Memory B cell (primary cell): ENCODE measurements around the gene PIGA.
"Not testable (repeated sequence)": the region's sequence is repeated elsewhere in the genome, so short reads cannot be mapped to it uniquely, and the experiment has no call there.

Source experiments
- ATAC-seq: fragments of 150-1000 bp; cut with Tn5 transposase; 2 replicates; pipeline ENCODE4 v1.10.0; 2021; ENCODE audit warnings: low read depth, mild to moderate bottlenecking, moderate library complexity
- DNase-seq, 2 donors: peaks; one replicate each; pipeline ENCODE4 v3.0.0; 2022; ENCODE audit warnings: low spot score in 2 of 2
- H3K27ac Mint-ChIP-seq: one replicate; pipeline ENCODE4 v1.8.0; 2022; ENCODE audit warnings: mild to moderate bottlenecking, moderate library complexity, mixed read lengths
- H3K27me3 Mint-ChIP-seq: one replicate; pipeline ENCODE4 v1.8.0; 2022; ENCODE audit warnings: mixed read lengths
- H3K36me3 Mint-ChIP-seq: one replicate; pipeline ENCODE4 v1.8.0; 2022; ENCODE audit warnings: mild to moderate bottlenecking, mixed read lengths
- H3K4me1 Mint-ChIP-seq: one replicate; pipeline ENCODE4 v1.8.0; 2022; ENCODE audit warnings: mixed read lengths
- H3K4me3 Mint-ChIP-seq: one replicate; pipeline ENCODE4 v1.8.0; 2022; ENCODE audit warnings: mild to moderate bottlenecking, moderate library complexity, mixed read lengths
- H3K9me3 Mint-ChIP-seq: one replicate; pipeline ENCODE4 v1.8.0; 2022; ENCODE audit warnings: mixed read lengths

Gene PIGA

DNA sequence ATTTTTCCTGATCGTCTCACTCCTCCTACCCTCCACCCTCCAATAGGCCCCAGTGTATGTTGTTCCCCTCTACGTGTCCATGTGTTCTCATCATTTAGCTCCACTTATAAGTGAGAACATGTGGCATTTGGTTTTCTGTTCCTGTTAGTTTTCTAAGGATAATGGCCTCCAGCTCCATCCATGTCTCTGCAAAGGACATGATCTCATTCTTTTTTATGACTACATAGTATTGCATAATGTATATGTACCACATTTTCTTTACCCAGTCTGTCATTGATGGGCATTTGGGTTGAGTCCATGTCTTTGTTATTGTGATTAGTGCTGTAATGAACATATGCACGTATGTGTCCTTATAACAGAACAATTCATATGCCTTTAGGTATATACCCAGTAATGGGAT, 29.4 kb downstream of the PIGA start:
- not testable (repeated sequence) for H3K4me3 Mint-ChIP-seq, ATAC-seq, H3K4me1 Mint-ChIP-seq, DNase-seq, H3K9me3 Mint-ChIP-seq, H3K27ac Mint-ChIP-seq, H3K36me3 Mint-ChIP-seq, H3K27me3 Mint-ChIP-seq

DNA sequence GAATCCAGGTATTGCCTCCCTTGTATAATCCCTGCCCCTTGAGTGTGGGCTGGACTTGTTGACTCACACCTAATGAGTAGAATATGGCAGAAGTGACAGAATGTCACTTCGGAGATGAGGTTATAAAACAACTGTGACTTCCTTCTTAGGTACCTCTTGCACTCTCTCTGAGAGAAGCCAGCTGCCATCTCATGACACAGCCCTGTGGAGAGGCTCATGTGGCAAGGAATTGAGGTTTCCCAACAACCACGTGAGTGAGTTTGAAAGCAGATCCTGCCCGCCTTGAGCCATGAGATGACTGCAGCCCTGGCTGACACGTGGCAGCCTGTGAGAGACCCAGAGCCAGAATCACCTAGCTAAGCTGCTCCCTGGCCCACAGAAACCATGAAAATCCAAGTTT, 33.4 kb downstream of the PIGA start:
- no peaks in the 10 kb centered on the region for H3K36me3 Mint-ChIP-seq

DNA sequence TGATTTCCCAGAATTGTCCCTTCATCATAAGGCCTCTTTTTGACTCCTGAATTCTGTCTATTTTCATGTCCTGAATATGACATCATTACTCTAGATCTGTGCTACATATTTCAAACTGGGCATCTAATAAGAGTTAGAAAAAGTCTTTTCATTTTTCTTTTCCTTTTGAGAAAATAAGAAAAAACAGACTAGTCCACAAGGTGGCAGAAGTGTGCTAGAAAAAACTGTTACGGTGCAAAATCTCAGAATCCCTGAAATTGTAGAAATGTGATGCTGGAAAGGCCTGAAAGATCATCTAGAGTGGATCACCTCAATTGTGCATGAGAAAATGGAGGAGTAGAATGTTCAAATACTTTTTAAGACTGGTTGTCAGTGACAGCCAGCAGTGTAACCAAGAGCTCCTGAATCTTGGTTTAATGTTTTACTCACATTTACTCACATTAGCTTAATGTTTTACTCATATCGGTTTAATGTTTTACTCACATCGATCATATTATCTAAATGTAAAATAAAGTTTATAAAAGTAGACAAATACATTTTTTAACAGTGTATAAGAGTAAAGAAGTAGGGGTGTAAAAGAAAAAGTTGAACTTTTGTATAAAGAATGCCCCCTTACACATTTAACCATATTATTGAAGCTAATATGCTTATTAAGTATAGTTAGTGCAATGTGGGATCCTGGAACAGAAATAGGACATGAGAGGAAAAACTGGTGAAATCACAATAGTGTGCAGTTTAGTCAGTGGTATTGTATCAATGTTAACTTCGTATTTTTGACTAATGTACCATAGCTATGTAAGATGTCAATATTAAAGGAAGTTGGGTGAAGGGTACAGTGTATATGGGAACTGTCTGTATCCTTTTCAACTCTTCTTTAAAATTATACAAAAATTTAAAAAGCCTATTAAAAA, 35.1 kb downstream of the PIGA start:
- H3K36me3 Mint-ChIP-seq, result no peaks in the 10 kb centered on the region
- peaks cover 4% of the 10 kb centered on the region for H3K4me1 Mint-ChIP-seq
- ATAC-seq (no peak), DNase-seq (no peak)
- no peaks in the 10 kb centered on the region for H3K27me3 Mint-ChIP-seq
- H3K4me3 Mint-ChIP-seq, result no peak overlapping the region
- H3K27ac Mint-ChIP-seq, result no peak overlapping the region
- H3K9me3 Mint-ChIP-seq, result no peaks in the 10 kb centered on the region

More for the DNA sequence above, 33.4 kb downstream of the PIGA start:
- ATAC-seq (no peak), DNase-seq (no peak)
- Mint-ChIP-seq H3K4me1 (peaks cover 4% of the 10 kb centered on the region), H3K27me3 (no peaks in the 10 kb centered on the region), H3K27ac (no peak overlapping the region), H3K9me3 (no peaks in the 10 kb centered on the region), H3K4me3 (no peak overlapping the region)

GRCh38 chrX:15298780-15299179, 36.5 kb downstream of the PIGA start:
- ATAC-seq, result no peak
- no peak overlapping the region for H3K4me3 Mint-ChIP-seq
- no peaks in the 10 kb centered on the region for H3K9me3 Mint-ChIP-seq
- peaks cover 4% of the 10 kb centered on the region for H3K4me1 Mint-ChIP-seq
- no peak overlapping the region for H3K27ac Mint-ChIP-seq
- H3K27me3 Mint-ChIP-seq, result no peaks in the 10 kb centered on the region
- no peaks in the 10 kb centered on the region for H3K36me3 Mint-ChIP-seq
- DNase-seq, result no peak

GRCh38 chrX:15298201-15298600, 37.1 kb downstream of the PIGA start:
- no peak overlapping the region for H3K27ac Mint-ChIP-seq

DNA sequence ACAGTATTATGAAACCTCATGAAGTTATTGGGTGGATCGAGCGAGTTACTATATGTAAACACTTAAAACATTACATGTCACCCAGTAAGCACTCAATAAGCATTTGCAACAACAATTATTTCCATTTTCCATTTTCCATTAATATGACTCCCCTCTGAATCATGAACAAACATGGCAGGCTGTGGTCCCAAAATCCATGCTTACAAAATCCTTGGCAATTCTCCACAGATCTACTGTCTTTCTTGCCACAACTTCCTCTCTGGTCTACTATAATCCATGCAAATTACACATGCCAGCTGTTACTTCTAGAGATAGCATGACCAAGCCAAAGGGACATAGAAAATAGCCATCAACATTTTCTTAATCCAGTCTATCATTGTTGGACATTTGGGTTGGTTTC, 41.9 kb downstream of the PIGA start:
- Mint-ChIP-seq H3K36me3 (no peaks in the 10 kb centered on the region), H3K27me3 (peaks cover 2% of the 10 kb centered on the region), H3K4me3 (no peak overlapping the region), H3K4me1 (no peaks in the 10 kb centered on the region), H3K27ac (no peak overlapping the region), H3K9me3 (peaks cover 2% of the 10 kb centered on the region)
- ATAC-seq, result no peak
- no peak for DNase-seq

More at GRCh38 chrX:15298201-15298600, 37.1 kb downstream of the PIGA start:
- Mint-ChIP-seq H3K36me3 (no peaks in the 10 kb centered on the region), H3K27me3 (peaks cover 2% of the 10 kb centered on the region), H3K4me1 (peaks cover 4% of the 10 kb centered on the region), H3K4me3 (no peak overlapping the region), H3K9me3 (peaks cover 2% of the 10 kb centered on the region)
- ATAC-seq (no peak), DNase-seq (no peak)

- H3K36me3 Mint-ChIP-seq, result no peaks in the 10 kb centered on the region
- no peak overlapping the region for H3K27ac Mint-ChIP-seq
- H3K4me1 Mint-ChIP-seq, result no peaks in the 10 kb centered on the region
- H3K27me3 Mint-ChIP-seq, result peaks cover 2% of the 10 kb centered on the region
- DNase-seq (no peak), ATAC-seq (no peak)
- H3K9me3 Mint-ChIP-seq, result peaks cover 2% of the 10 kb centered on the region
- no peak overlapping the region for H3K4me3 Mint-ChIP-seq
These were observed 42.5 kb downstream of the PIGA start for GRCh38 chrX:15292861-15293260.

GRCh38 chrX:15277604-15278003, 57.7 kb downstream of the PIGA start:
- ATAC-seq, result no peak
- Mint-ChIP-seq H3K4me3 (no peak overlapping the region), H3K27me3 (no peaks in the 10 kb centered on the region), H3K27ac (no peak overlapping the region), H3K9me3 (no peaks in the 10 kb centered on the region), H3K4me1 (no peaks in the 10 kb centered on the region), H3K36me3 (no peaks in the 10 kb centered on the region)
- no peak for DNase-seq

GRCh38 chrX:15274946-15275345, 60.4 kb downstream of the PIGA start:
- Mint-ChIP-seq H3K36me3 (no peaks in the 10 kb centered on the region), H3K4me3 (no peak overlapping the region), H3K9me3 (no peaks in the 10 kb centered on the region), H3K27me3 (no peaks in the 10 kb centered on the region), H3K27ac (no peak overlapping the region), H3K4me1 (no peaks in the 10 kb centered on the region)
- DNase-seq (no peak), ATAC-seq (no peak)

DNA sequence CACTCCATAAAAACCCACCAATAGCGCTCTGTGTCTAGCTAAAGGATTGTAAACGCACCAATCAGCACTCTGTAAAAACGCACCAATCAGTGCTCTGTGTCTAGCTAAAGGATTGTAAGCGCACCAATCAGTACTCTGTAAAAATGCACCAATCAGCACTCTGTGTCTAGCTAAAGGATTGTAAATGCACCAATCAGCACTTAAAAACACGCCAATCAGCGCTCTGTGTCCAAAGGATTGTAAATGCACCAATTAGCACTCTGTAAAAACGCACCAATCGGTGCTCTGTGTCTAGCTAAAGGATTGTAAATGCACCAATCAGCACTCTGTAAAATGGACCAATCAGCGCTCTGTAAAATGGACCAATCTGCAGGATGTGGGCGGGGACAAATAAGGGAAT, 62.0 kb downstream of the PIGA start:
- H3K4me1 Mint-ChIP-seq, H3K36me3 Mint-ChIP-seq: not testable (repeated sequence)

DNA sequence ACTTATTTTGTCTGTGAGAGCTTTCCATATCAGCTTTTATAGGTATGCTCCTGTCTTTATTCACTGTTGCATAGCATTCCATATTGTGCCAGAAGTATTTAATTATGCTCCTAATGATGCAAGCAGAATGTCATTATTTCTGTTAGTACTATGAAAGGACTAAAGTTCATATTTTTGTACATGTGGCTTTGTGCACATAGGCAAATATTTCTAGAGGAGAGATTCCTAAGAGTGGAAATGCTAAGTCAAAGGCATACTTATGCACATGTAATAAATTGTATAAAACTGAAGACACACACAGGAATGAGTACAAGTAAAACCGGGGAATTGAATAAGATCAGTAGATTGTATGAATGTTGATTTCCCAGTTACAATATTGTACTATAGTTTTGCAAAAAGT, 63.6 kb downstream of the PIGA start:
- H3K27me3 Mint-ChIP-seq, result no peaks in the 10 kb centered on the region
- H3K4me1 Mint-ChIP-seq, result peaks cover 3% of the 10 kb centered on the region
- ATAC-seq, result no peak
- H3K36me3 Mint-ChIP-seq, result no peaks in the 10 kb centered on the region
- no peak overlapping the region for H3K4me3 Mint-ChIP-seq
- H3K9me3 Mint-ChIP-seq, result no peaks in the 10 kb centered on the region
- H3K27ac Mint-ChIP-seq, result no peak overlapping the region
- DNase-seq, result no peak

More for the DNA sequence above, 62.0 kb downstream of the PIGA start:
- H3K27ac Mint-ChIP-seq, H3K27me3 Mint-ChIP-seq, H3K4me3 Mint-ChIP-seq, DNase-seq, H3K9me3 Mint-ChIP-seq, ATAC-seq: not testable (repeated sequence)

DNA sequence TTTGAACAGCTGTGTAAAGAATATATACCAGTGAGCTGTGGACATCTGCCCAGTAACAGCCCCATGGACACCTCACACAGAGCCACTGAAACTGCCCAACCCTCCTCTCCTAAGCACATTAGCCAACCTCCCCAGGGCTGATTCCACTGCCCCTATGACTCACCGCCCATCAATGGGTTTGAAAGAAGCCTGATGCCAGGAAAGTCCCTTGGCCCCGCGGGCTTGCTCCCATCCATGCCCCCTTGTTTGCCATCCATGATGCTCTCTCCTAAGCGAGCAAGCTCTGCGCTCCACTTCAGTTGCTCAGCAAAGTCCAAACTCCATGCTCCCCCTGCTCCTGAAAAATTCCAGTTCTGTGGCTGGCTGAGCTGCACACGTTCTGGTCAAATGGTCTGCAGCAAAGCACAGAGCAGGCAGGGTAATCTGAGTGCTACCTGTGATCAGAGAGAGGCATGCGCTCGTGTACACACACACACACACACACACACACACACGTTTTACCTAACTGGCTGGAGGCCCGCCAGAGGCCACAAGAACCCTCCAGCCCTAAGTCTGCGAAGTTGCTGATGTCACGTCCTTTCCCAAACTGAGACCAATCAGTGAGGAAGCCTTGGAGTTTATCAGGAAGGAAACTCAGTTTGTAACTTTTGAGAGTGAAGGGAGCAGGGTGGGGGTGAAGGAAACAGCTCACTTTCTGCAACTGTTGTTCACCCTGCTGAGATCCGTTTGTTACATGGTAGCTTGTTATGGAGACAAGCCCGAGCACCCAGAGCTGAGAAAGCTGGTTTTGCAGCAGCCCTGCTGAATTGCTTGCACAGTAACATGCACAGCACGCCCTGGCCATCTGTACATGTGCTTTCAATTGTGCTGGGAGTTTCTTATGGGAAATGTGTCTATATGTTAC, 65.5 kb downstream of the PIGA start, which contains the start of gene ASB9:
ASB9 (minus strand) TSS at position 466 of the 904 bp plus-strand sequence; CDS start at position 257, 209 bp downstream.
- Mint-ChIP-seq H3K27ac (no peak within 1 kb of the TSS), H3K4me3 (peak within 1 kb of the TSS; percentile 24)
- no peak for ATAC-seq

More for the DNA sequence above, 65.5 kb downstream of the PIGA start, which contains the start of gene ASB9:
- H3K9me3 Mint-ChIP-seq, result no peaks in the 10 kb centered on the region
- no peaks in the 10 kb centered on the region for H3K27me3 Mint-ChIP-seq
- DNase-seq, result no peak
- peaks cover 3% of the 10 kb centered on the region for H3K4me1 Mint-ChIP-seq
- H3K36me3 Mint-ChIP-seq, result no peaks in the 10 kb centered on the region
